SK-N-SH treated with all-trans-retinoic acid at 6 μM for 48 hours (cell line): ENCODE data around the gene SKAP2.

Experiments
- BACH2 ChIP-seq: fragments of 250-450 bp; sonication (Bioruptor Pico); IDR thresholded peaks from 2 replicates; pipeline ENCODE4 v1.9.0; 2021; ENCODE audit warnings: mild to moderate bottlenecking, borderline replicate concordance
- ISL1 ChIP-seq: fragments of 250-450 bp; sonication (Bioruptor Pico); IDR thresholded peaks from 2 replicates; pipeline ENCODE4 v2.1.2; 2022; ENCODE audit warnings: mild to moderate bottlenecking, moderate library complexity
- TSHZ2 ChIP-seq: fragments of 250-450 bp; sonication (Bioruptor Pico); IDR thresholded peaks from 2 replicates; pipeline ENCODE4 v1.5.0; 2020; ENCODE audit warnings: mild to moderate bottlenecking, moderate library complexity

GRCh38 chr7:26714006-26714405, 150.4 kb downstream of the SKAP2 start:
- TF ChIP-seq ISL1, result no peak
- no peak for TF ChIP-seq BACH2 (CRISPR knock-in tag)
- no peak for TF ChIP-seq TSHZ2
